Activated CD8-positive, alpha-beta memory T cell treated with anti-CD3 and anti-CD28 coated beads for 48 hours (primary cell): Measurements from ENCODE around the gene TAGAP.

Experiments used
- DNase-seq, 3 experiments: peaks; one replicate each; pipeline ENCODE4 v3.0.0-alpha.2; 2020; ENCODE audit warnings: low read depth in 2 of 3, low spot score in 2 of 3

TAGAP gene

DNA sequence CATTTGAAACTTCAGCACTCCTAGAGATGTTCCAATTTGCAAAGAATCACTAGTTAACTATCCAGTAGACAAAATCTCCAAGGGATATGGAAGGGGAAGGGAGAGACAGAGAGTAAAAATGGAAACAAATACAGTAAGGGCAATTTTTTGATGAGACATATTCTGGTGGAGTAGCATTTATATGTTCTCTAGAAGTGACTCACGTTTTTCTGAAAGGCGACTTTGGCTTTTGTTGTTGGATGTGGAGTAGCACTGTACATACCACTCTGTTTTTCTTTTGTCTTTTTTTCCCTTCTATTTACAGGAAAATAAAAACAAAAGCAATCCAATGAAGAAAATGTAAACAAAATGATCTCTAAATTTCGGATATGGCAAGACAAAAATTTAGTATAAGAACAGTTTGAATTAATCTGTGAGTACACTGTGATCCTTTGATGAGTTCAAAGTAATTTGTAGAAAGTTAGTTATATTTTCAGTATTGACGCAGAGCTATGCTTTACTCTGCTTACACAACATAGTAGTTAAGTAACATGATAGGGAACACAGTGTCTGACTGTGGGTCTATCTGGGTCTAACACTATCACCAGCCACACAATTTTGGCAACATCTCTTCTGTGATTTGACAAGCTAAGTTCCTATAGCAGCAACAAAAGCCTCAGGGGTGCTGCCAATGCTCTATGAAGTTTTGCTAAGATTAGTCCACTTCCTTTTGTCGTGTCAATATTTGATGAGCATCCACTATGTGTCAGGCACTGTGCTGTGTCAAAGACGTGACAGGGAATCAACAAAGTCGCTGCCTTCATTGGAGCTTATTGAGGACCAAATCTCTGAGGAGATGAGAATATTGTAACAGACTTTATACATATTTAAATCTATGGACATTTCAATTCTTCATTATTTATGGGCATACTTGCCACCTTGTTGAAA is 27.3 kb upstream of the TAGAP start:
- DNase-seq: no peak

DNA sequence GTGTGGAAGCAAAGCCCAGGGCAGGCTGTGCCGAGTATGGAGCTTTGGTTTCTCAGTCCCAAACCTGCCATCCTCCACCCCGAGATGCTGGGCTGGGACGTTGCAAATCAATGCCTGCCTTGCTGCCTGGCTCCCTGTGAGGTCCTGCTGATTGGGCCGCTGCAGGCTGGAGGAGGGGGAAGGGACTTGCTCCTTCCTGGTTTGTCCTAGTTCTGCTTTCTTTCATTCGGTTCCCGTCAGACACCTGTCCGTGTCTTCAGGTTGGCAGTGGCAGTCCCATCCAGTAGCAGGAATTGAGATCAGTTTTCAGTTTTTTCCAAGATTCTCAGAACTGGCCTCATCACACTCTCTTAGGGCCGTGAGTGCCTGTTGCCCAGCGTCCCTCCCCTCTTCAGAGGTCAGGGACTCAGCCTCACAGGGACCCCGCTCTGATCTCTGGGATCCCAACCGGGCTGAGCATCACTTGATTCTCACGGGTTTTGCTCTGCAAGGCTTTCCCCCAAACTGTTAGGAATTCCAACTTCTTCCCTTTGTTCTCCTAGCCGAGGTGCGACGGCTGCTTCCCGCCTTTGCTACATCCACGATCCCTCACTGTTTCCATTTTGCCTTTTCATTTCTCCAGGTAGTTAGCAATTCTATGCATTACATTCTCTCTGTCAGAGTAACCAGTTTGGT is 24.2 kb upstream of the TAGAP start:
- DNase-seq: no peak

DNA sequence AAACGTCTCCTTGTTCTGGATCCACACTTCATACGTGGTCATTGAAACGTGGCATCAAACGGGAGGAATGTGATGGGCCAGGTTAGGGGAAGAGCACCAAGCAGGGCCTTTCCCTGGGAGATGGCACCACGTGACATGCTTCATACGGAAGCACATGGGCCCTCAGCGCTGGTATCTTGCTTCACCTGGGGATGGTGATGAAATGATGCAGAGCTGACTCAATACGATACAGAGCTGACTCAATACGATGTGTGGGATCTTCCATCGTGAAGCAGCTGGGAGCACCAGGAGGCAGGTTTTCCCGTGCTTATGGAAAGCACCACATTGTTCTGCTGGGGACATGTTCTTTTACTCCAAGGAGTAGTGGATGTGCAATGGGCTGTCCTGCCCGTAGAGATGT is 22.5 kb upstream of the TAGAP start:
- no peak for DNase-seq

- no peak for DNase-seq
Measured at GRCh38 chr6:159066483-159066882, 21.7 kb upstream of the TAGAP start.

DNA sequence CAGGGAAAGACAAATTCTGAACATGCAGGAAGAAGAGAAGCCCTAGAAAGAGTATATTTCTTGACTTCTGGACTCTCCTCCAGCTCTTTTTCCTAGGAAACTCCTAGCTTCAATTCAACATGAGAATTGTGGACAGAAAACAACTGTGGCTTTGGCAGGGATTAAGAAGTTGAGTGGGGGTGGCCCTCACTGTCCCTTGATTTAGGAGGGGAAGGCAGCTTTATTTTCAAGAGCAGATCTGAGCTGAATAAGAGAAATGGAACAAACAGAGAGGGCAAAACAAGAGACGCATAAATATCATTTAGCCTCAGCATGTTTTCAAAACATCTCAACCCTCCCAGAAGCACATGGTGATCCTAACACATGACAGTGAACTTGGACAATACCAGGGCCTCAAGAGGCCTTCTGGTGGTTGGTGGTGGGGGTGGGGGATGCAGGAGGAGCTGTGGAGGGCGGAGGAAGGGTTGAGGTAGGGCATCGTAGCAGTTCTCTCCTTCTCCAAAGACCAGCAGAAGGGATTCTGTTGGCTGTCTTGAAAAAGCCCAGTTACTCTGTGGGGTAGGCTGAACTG is 21.1 kb upstream of the TAGAP start:
- DNase-seq: no peak

- DNase-seq: no peak
Measured at GRCh38 chr6:159065091-159065490, 20.3 kb upstream of the TAGAP start.

DNA sequence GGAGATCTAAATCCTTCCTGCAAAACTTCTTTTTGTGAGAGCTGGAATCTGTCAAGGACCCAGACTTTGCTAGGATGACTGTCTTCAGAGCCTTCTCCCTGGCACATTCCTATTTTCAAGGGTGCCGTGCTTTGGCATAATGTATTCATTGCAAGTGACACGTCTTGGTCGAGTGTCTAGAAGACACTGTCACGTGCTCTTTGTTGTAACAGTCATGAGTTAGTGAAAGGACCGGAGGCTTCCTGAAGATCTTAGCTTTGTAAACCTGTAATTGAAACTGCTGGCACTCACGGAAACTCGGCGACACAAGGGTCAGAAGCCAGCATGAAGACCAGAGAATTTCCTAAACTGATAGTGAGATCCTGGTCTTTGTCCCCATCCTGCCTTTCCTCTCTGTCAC is 19.7 kb upstream of the TAGAP start:
- no peak for DNase-seq

GRCh38 chr6:159063549-159063948 is 18.8 kb upstream of the TAGAP start:
- no peak for DNase-seq

DNA sequence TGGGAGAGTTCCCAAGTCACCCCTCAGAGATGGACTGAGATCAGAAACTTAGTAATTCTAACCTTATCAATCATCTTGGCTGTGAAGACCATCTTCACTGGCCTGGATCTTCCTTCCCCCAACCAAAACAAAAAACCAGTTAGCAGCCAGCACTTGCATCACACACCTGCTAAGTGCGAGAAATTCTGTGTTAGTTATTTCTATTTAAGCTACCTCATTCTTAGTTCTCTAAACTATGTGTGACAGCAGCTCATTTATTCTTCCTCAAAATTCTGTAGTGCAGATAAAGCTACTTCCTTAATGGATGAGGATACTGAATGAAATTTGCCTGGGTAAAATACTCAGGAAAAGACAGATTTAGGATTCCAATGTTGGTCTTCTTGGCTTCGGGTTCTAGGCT is 18.2 kb upstream of the TAGAP start:
- no peak for DNase-seq

GRCh38 chr6:159062564-159062945 is 17.8 kb upstream of the TAGAP start:
- no peak for DNase-seq

DNA sequence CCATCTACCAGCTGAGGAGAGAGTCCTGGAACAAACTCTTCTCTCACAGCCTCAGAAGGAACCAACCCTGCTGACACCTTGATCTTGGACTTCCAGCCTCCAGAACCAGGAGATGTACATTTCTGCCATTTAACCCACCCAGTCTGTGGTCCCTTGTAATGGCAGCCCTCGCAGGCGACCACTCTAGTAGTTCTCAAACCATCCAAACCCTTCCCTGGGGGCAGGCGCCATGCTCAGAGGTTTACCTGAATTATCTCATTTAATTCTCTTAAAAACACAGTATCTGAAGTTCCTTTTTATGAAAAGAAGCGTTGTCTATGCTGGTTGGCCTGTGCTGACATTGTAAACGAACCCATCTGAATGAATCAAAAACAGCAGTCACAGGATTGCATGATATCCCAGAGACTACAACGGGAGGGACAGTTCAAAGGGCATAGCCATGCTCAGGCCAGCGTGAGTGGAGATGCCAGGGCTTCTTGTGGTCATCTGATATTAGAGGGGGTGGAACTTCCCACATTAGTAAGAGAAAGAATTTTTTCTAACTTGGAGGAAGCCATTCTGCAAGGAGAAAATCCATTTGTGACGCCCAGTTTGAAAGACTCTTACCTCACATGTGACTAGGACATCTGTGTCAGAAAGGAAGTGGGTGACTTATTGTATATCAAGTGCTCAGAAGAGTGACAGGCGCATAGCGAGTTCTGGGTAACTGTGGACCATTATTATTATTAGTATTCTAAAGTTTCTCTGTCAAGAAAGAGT is 17.2 kb upstream of the TAGAP start:
- DNase-seq: no peak

DNA sequence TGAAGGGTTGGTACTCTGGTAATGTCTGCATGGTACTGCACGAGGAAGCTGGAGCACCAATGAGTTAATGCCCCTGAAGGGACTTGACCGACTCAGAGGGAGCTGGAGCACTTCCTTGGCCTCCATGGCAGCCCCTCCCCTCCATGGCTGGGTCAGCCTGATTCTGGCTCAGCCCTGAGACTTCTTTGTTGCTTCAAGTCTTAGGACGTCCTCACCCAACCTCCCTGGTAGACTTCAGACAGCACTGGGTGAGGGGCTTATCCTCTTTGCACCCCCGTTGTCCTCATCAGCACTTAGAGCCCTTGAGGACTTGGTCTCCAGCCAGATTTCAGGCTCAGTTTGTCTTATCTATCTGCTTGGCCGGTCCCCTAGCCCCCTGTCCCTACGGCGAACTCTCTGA is 16.4 kb upstream of the TAGAP start:
- DNase-seq: no peak

- no peak for DNase-seq
Measured at GRCh38 chr6:159059885-159060506, 15.2 kb upstream of the TAGAP start.

DNA sequence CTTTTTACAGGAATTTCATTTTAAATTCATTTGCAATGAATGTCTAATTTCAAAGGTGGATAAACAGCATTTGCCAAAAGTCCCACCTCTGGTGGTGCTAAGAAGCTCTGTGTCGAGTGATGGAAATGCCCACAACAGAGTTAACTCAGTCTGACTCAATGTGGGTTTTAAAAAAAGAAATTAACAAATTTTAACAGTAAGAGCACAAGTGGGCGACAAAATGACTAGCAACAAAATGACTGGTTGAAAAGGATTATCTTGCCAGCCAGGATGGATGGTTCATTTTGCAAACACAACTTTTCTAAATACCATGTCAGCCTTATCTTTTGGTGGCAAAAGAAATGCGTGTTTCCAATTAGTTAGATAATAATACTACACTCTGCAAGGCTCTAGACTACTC is 14.3 kb upstream of the TAGAP start:
- DNase-seq: no peak

DNA sequence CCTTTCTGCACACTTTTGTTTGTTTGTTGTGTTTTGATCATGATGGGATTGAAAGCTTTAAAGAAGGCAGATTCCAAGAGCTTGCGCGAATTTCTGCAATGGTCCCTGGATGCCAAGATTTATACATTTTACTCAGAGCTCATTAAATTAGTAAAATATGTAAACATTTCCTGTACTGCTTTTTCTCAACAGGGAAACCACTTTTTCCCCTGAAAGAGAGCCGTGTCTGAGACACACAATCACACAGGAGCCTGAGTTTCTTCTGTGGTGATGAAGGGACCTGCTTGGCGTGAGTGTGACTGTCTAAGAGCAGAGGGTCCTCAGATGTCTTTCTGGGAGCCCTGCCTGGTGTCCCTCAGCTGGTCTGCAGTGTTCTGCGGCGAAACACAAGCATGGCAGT is 12.1 kb upstream of the TAGAP start:
- DNase-seq: no peak

DNA sequence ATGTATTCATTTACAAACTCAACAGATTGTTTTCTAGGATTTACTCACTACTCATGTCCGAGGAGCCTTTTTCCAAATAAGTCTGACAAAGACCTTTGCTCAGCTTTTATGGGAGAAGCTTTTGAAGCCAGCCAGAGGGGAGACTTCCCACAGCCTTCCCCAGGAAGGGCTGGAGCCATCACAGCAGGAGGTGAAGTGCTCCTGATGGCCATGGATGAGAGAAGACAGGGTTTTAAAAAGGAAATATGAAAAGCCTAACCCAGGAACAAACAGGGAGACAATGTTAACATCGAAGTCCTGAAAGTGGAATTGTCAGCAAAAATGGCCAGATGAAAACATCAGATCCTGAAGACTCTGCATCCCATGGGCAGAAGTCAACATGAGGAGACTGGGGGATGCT is 11.6 kb upstream of the TAGAP start:
- DNase-seq: no peak

DNA sequence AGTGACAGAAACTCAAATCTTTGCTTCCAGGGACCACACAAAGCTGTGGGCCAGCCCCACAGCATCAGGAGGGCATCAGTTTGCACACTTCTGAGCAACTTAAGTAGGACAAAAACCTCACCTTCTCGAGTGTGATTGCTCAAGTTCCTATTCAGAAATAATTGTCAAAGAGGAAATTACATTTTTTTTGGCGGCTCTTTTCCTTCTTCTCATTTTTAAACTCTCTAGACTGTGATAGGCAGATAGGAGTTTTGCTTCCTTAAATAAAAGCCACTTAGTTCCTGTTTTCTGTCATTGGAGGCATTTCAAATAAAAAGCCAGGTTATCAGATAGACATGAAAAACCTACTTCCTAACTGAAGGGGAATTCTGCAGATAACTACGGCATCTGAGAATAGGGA is 11.2 kb upstream of the TAGAP start:
- no peak for DNase-seq

DNA sequence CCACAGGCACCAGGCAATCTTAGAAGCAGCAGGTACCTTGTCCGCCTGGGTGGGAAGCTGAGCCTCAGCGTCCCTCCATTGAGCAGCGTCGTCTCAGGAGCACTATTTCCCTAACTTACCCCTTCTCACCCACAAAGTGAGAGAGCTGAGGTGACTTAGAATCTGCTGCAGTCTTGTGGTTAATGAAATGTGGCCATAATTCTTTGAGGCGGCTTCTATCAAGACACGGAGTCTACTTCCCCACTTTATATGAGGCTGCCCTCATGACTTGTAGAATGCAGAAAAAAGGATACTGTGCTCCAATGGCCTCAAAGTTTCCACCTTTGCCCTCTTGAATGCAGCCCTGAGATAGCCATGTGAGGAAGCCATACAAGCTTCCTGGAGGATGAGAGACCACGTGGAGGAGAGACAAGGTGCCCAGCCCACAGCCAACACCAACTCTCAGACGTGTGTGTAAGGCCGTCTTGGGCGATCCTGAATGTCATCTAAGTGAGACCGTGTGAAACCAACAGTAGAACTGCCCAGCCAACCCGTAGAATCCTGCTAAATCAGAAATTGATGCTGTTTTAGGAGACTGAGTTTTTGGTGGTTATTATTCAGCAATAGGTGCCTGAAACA is 9.1 kb upstream of the TAGAP start:
- DNase-seq: no peak

- DNase-seq: no peak
Measured at GRCh38 chr6:159052720-159053119, 7.9 kb upstream of the TAGAP start.

DNA sequence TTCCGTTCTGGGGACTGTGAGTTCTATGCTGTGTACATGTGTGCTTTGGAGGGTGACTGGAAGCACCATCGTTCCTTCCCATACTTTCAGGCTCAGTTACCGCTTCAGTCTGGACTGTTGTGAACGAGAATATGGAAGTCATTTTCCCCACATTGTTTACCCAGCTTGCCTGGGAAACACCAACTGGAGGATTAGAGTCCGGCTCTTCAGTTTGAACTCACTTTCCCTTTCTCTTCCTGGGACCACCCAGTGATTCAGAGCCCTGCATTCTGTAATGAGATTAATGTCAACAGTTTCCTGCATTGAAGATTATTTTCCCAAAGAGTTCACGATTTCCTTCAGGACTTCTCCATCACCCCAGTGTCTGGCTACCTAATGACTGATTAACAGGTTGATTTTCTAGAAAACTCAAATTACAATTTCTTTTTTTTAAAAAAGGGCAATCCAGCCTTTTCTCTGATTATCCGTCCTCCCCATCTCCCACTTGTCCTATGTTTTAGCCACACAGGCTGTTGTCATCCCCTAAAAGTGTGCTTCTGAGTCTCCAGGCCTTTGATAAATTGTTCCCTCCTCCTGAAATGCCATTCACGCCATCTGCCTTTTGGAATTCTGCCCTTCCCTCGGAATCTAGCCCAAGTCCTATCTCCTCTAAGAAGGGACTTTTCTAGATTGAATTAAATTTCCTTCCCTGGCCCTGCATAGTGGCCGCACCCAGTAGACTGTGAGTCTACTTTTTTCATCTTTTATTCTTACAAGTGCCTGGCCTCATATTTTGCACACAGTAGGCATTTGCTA is 3.3 kb upstream of the TAGAP start:
- DNase-seq: no peak
